Stimulated activated CD4-positive, alpha-beta T cell treated with anti-CD3 and anti-CD28 coated beads, Interleukin-4, amount 100 ng/mL, for 24 hours (primary cell): Measurements from ENCODE around the gene WNT3A.

ENCODE experiments used
- DNase-seq: peaks from one replicate; pipeline ENCODE4 v3.0.0-alpha.2; 2020

The WNT3A gene

GRCh38 chr1:228088586-228089498 lies 82.0 kb downstream of the WNT3A start:
- no peak for DNase-seq

GRCh38 chr1:228089519-228090380 lies 83.0 kb downstream of the WNT3A start:
- DNase-seq, result no peak

GRCh38 chr1:228090613-228091081 lies 83.8 kb downstream of the WNT3A start:
- DNase-seq, result no peak

- no peak for DNase-seq
Observed at GRCh38 chr1:228091084-228091483, 84.3 kb downstream of the WNT3A start.

GRCh38 chr1:228092342-228093049 lies 85.7 kb downstream of the WNT3A start:
- DNase-seq, result no peak

GRCh38 chr1:228093050-228093906 lies 86.5 kb downstream of the WNT3A start:
- DNase-seq, result no peak

- no peak for DNase-seq
Observed at GRCh38 chr1:228094432-228095016, 87.7 kb downstream of the WNT3A start.

- no peak for DNase-seq
Observed at GRCh38 chr1:228095161-228095560, 88.4 kb downstream of the WNT3A start.

GRCh38 chr1:228095938-228096337 lies 89.1 kb downstream of the WNT3A start:
- no peak for DNase-seq

GRCh38 chr1:228096416-228097332 lies 89.9 kb downstream of the WNT3A start:
- no peak for DNase-seq

GRCh38 chr1:228097333-228098081 lies 90.7 kb downstream of the WNT3A start:
- no peak for DNase-seq

GRCh38 chr1:228098323-228098931 lies 91.6 kb downstream of the WNT3A start:
- no peak for DNase-seq

GRCh38 chr1:228099331-228099732 lies 92.5 kb downstream of the WNT3A start:
- DNase-seq, result no peak

GRCh38 chr1:228100822-228101613 lies 94.2 kb downstream of the WNT3A start:
- DNase-seq, result no peak

GRCh38 chr1:228101614-228101993 lies 94.8 kb downstream of the WNT3A start:
- no peak for DNase-seq

GRCh38 chr1:228101994-228102790 lies 95.4 kb downstream of the WNT3A start:
- DNase-seq, result peak; percentile 63

- DNase-seq, result peak; percentile 96
Observed at GRCh38 chr1:228102791-228103620, 96.2 kb downstream of the WNT3A start, which contains the start of gene C1orf35. TSS of gene C1orf35 (minus strand) at chr1:228103325. CDS start at chr1:228103227, 98 bp downstream.
